ENCODE data around the gene KRT80.

The KRT80 gene

DNA sequence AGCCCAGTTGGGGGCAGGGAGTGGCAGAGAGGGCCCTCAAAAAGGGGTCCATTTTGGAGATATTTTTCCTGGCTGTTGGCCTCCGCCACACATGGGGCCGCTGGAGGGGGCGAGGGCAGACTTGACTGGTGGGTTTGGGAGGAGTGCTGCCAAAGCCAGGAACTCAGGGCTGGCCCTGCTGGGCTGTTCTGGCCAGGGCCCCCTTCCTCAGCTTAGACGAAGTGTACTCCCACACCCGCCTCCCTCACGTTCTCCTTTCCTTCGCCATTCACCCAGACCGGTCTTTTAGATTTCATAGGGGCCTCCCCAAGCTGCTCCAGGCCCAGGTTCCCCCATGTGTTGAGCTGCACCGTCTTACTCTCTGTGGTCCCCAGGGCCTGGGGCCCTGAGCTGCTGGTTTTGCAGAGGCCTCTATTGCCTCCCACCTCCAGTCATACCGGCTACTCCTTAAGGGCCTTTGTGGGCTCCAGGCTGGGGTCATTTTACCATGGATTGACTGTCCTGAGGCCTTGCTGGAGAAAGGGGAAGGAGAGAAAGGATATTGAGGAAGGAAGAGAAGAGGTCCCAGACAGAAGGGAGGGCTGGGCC is 42.5 kb upstream of the KRT80 start:
- Histone ChIP-seq H3K36me3 (ENCODE audit: insufficient read depth, low read length) (no peaks in the 10 kb centered on the region), H3K9ac (ENCODE audit: low read depth, low read length) (no peak overlapping the region), H3K27ac (ENCODE audit: low read depth, low read length) (no peak overlapping the region), H3K4me1 (ENCODE audit: insufficient read depth, low read length) (peaks cover 28% of the 10 kb centered on the region), H3K27me3 (ENCODE audit: insufficient read depth, low read length) (peaks cover 47% of the 10 kb centered on the region), H3K9me3 (ENCODE audit: insufficient read depth, low read depth, low read length) (no peaks in the 10 kb centered on the region), H3K4me3 (ENCODE audit: low read length) (no peak overlapping the region)
- WGBS, result 70% methylated on average over 10 of the region's 10 CpGs

GRCh38 chr12:52233462-52234207 is 41.8 kb upstream of the KRT80 start:
- Histone ChIP-seq H3K9me3 (ENCODE audit: insufficient read depth, low read depth, low read length) (no peaks in the 10 kb centered on the region), H3K9ac (ENCODE audit: low read depth, low read length) (no peak overlapping the region), H3K4me1 (ENCODE audit: insufficient read depth, low read length) (peaks cover 28% of the 10 kb centered on the region), H3K4me3 (ENCODE audit: low read length) (peak overlapping the region; percentile 55), H3K27ac (ENCODE audit: low read depth, low read length) (no peak overlapping the region), H3K27me3 (ENCODE audit: insufficient read depth, low read length) (peaks cover 47% of the 10 kb centered on the region), H3K36me3 (ENCODE audit: insufficient read depth, low read length) (no peaks in the 10 kb centered on the region)
- WGBS, result 3% methylated on average over 35 of the region's 40 CpGs

- H3K27ac ChIP-seq (ENCODE audit: low read depth, low read length), result no peak within 1 kb of the TSS
- no peaks in the 10 kb centered on the region for H3K36me3 ChIP-seq (ENCODE audit: insufficient read depth, low read length)
- no peaks in the 10 kb centered on the region for H3K9me3 ChIP-seq (ENCODE audit: insufficient read depth, low read depth, low read length)
- peak within 1 kb of the TSS; percentile 55 for H3K4me3 ChIP-seq (ENCODE audit: low read length)
- H3K9ac ChIP-seq (ENCODE audit: low read depth, low read length), result no peak within 1 kb of the TSS
- WGBS, result 2% methylated on average over 58 of the region's 58 CpGs
- peaks cover 22% of the 10 kb centered on the region for H3K4me1 ChIP-seq (ENCODE audit: insufficient read depth, low read length)
- peaks cover 47% of the 10 kb centered on the region for H3K27me3 ChIP-seq (ENCODE audit: insufficient read depth, low read length)
Observed at GRCh38 chr12:52232674-52233461, 41.1 kb upstream of the KRT80 start, which contains the start of gene KRT7. TSS of gene KRT7 (plus strand) at chr12:52233243. CDS start at chr12:52233297, 54 bp downstream.

DNA sequence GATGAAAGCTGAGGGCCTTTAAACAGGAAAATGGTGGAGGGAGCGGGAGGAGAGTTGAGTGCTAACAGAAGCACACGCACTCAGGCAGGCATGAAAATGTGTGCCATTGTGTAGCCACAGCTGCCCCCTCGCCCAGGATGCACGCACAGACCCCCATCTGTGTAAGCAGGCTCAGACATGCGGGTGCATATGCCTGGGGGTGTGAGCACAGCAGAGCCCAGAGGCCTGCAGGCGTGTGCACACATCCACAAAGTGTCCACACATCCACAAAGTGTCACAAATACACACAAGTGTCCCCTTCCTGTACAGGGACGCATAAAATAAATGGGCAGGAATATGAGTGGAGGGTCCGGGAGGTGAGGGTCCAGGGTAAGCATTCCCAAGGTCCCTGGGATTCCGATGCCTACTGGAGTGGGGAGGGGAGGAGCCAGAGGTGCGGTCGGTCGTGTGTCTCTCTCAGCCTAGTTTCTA is 40.4 kb upstream of the KRT80 start:
- Histone ChIP-seq H3K9ac (ENCODE audit: low read depth, low read length) (no peak overlapping the region), H3K36me3 (ENCODE audit: insufficient read depth, low read length) (no peaks in the 10 kb centered on the region), H3K27ac (ENCODE audit: low read depth, low read length) (no peak overlapping the region), H3K4me3 (ENCODE audit: low read length) (peak overlapping the region; percentile 55), H3K27me3 (ENCODE audit: insufficient read depth, low read length) (peaks cover 47% of the 10 kb centered on the region), H3K4me1 (ENCODE audit: insufficient read depth, low read length) (peaks cover 16% of the 10 kb centered on the region), H3K9me3 (ENCODE audit: insufficient read depth, low read depth, low read length) (no peaks in the 10 kb centered on the region)
- WGBS, result 64% methylated on average over 12 of the region's 12 CpGs

DNA sequence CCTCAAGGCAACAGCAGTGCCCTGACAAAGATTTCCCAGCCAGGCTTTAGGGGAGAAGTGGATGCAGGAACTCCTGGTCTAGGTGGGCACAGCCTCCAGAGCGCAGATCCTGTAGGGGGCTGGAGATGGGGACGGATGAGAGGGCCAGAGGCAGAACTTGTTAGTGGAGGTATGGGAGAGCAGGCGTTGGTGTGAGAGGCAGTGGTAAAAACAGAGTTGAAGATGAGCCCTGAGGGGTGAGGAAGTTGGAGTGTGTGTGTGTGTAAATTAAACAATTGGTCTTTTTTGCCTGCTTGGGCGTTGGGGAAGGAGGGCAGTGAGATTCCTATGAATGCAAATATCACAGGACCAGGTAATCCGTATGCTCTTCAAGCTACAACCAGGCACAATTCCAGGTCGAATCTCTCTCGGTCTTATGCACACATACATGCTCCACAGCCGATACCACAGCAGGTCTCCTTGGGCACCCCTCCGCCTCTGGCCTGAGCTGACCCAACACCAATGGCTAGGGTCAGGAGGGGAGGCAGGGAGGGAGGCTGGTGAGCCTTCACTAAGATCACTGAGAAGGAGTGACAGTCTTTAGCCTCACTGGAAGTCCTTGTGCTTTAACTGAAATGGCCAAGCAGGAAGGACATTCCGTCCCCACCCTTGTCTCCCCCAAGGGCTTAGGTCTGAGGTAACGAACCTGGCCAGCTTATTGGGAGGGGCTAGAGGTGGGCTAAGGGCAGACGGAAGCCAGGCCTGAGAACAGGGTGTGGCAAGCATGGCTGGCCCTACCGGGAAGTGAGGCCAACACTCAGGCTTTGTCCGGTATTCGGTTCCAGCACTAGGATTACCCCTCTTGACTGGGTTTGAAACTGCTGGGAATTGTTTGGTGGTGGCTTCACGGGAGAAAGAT is 39.7 kb upstream of the KRT80 start:
- no peak overlapping the region for H3K4me3 ChIP-seq (ENCODE audit: low read length)
- no peak overlapping the region for H3K9ac ChIP-seq (ENCODE audit: low read depth, low read length)
- H3K27me3 ChIP-seq (ENCODE audit: insufficient read depth, low read length), result peaks cover 47% of the 10 kb centered on the region
- H3K9me3 ChIP-seq (ENCODE audit: insufficient read depth, low read depth, low read length), result no peaks in the 10 kb centered on the region
- H3K36me3 ChIP-seq (ENCODE audit: insufficient read depth, low read length), result no peaks in the 10 kb centered on the region
- H3K27ac ChIP-seq (ENCODE audit: low read depth, low read length), result no peak overlapping the region
- peaks cover 11% of the 10 kb centered on the region for H3K4me1 ChIP-seq (ENCODE audit: insufficient read depth, low read length)
- WGBS, result 75% methylated on average over 16 of the region's 16 CpGs

DNA sequence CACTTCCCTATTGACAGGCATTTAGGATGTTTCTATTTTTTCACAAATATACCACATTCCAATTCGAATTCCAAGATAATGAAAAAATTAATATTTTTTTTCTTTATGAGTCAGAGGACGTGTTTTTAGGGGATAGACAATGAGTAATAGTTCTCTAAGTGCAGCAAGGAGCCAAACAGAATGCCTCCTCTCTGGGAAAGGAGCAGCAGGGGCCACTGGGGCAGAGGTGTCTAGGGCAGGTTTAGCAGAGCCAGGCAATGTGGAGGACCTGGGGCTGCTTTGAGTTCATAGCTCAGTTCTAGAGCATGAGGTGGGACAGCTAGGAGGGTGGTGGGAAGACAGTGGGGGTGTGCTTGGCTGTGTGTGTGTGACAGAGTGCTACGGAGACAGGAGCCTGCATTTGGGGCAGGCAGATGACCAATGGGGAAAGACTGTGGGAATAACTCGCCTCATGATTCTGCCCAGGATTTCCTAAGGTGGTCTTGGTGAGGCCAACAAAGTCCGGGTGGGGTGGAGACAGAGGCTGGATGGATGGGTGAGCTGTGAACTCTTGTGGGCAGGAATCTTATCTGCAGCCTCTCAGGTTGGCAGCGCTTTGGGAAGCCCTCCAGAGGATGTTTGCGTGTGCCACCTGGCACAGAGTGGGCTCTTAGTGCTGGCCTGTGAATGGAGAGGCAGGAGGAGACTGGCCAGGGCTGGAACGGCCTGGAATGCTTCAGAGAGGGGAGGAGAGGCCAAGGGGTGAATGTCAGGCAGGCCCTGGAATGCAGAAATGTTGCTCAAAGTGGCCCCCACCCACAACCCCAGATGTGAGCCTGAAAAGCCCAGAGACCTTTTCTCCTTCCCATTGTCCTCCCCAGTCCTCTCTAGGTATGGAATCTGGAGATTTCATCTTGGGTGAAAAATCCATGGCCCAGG is 38.8 kb upstream of the KRT80 start:
- H3K9me3 ChIP-seq (ENCODE audit: insufficient read depth, low read depth, low read length), result no peaks in the 10 kb centered on the region
- peaks cover 11% of the 10 kb centered on the region for H3K4me1 ChIP-seq (ENCODE audit: insufficient read depth, low read length)
- 80% methylated on average over 7 of the region's 8 CpGs for WGBS
- H3K27me3 ChIP-seq (ENCODE audit: insufficient read depth, low read length), result peaks cover 45% of the 10 kb centered on the region
- H3K27ac ChIP-seq (ENCODE audit: low read depth, low read length), result no peak overlapping the region
- no peaks in the 10 kb centered on the region for H3K36me3 ChIP-seq (ENCODE audit: insufficient read depth, low read length)
- no peak overlapping the region for H3K4me3 ChIP-seq (ENCODE audit: low read length)
- no peak overlapping the region for H3K9ac ChIP-seq (ENCODE audit: low read depth, low read length)

DNA sequence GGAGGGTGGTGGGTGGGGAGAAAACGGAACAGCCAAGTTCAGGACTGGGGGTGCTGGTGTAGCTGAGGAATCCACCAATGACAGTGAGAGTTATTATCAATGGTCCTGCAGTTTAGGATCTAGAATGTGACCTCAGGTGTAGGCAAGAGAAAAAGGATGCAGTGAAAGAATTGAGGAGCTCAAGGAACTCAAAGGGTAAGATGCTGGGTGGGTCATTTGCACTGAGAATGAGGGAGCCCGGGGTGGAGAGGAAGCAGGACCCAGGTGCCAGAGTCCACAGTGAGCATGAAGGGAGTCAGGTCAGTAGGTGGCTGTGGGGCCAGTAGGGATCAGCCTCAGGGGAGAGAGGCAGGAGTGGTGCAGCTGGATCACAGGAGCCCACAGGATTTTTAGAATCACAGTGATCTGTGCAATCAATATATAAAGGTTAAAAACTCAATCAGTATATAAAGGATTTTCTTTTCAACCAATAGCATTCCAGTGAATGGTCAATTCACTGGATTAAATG is 38.1 kb upstream of the KRT80 start:
- H3K4me3 ChIP-seq (ENCODE audit: low read length), result no peak overlapping the region
- no peaks in the 10 kb centered on the region for H3K36me3 ChIP-seq (ENCODE audit: insufficient read depth, low read length)
- H3K27me3 ChIP-seq (ENCODE audit: insufficient read depth, low read length), result peaks cover 38% of the 10 kb centered on the region
- no peak overlapping the region for H3K27ac ChIP-seq (ENCODE audit: low read depth, low read length)
- peaks cover 11% of the 10 kb centered on the region for H3K4me1 ChIP-seq (ENCODE audit: insufficient read depth, low read length)
- no peaks in the 10 kb centered on the region for H3K9me3 ChIP-seq (ENCODE audit: insufficient read depth, low read depth, low read length)
- H3K9ac ChIP-seq (ENCODE audit: low read depth, low read length), result no peak overlapping the region
- WGBS, result 87% methylated on average over 2 of the region's 2 CpGs

DNA sequence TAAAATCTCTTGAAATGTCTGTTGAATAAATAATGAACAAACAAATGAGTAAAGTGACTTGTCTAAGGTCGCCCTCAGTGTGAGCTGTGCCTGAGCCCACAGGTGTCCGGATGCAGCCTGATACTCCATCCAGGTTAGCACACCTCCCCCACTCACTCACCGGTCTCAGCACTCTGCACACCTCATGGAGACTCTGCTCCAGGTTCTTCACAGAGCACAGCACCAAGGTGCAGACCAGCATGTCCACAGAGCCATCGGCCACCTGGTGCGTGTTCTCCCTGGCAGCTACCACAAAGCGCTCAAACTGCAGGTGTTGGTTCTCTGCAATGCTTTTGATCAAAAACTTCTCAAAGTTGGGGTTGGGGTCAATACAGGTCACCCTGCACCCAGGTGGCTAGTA is 37.1 kb upstream of the KRT80 start:
- no peak overlapping the region for H3K4me3 ChIP-seq (ENCODE audit: low read length)
- H3K9ac ChIP-seq (ENCODE audit: low read depth, low read length), result no peak overlapping the region
- no peak overlapping the region for H3K27ac ChIP-seq (ENCODE audit: low read depth, low read length)
- 95% methylated on average over 6 of the region's 6 CpGs for WGBS
- peaks cover 29% of the 10 kb centered on the region for H3K27me3 ChIP-seq (ENCODE audit: insufficient read depth, low read length)
- H3K36me3 ChIP-seq (ENCODE audit: insufficient read depth, low read length), result no peaks in the 10 kb centered on the region
- peaks cover 11% of the 10 kb centered on the region for H3K4me1 ChIP-seq (ENCODE audit: insufficient read depth, low read length)
- H3K9me3 ChIP-seq (ENCODE audit: insufficient read depth, low read depth, low read length), result no peaks in the 10 kb centered on the region

- Histone ChIP-seq H3K27ac (ENCODE audit: low read depth, low read length) (no peak overlapping the region), H3K4me1 (ENCODE audit: insufficient read depth, low read length) (peaks cover 11% of the 10 kb centered on the region), H3K9ac (ENCODE audit: low read depth, low read length) (no peak overlapping the region), H3K9me3 (ENCODE audit: insufficient read depth, low read depth, low read length) (no peaks in the 10 kb centered on the region), H3K27me3 (ENCODE audit: insufficient read depth, low read length) (peaks cover 23% of the 10 kb centered on the region), H3K36me3 (ENCODE audit: insufficient read depth, low read length) (no peaks in the 10 kb centered on the region), H3K4me3 (ENCODE audit: low read length) (no peak overlapping the region)
- 70% methylated on average over 3 of the region's 3 CpGs for WGBS
Observed at GRCh38 chr12:52228366-52228765, 36.6 kb upstream of the KRT80 start.
